CD4-positive, alpha-beta T cell treated with Interleukin-17A for 4 hours (primary cell): ENCODE data around the gene RAD51B.

Experiments
- DNase-seq: peaks from one replicate; pipeline ENCODE4 v3.0.0-alpha.2; 2020; ENCODE audit warnings: mixed read lengths

Gene RAD51B

DNA sequence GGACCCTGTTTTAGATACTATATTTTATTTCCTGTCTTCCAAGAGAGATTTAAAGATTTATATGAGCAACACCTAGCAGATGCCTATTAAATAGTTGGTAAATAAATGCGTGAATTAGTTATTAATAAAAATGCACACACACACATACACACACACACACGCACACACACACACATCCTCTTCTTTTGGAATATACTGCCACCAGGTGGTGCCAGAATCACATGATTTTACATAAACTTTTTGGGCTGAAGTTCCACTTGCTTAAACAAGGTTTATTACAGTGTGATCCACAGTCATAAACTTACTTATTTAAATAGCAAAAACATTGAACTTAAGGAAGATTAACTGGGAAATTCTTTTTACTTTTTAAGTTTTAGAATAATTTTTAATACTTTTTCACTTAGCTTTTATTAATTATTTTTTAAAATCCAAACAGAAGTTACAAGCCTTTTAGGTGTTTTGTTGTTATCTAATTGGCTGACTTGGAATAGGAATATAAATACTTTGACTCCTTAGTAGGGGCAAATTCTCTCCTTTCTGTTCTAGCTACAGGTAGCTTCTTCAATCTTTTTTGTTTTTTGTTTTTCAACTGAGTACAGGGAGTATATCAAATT is 17.5 kb downstream of the RAD51B start:
- DNase-seq, result peak; percentile 66

GRCh38 chr14:67846029-67846610 is 26.5 kb downstream of the RAD51B start:
- DNase-seq, result no peak

GRCh38 chr14:67850066-67850830 is 30.7 kb downstream of the RAD51B start:
- no peak for DNase-seq

DNA sequence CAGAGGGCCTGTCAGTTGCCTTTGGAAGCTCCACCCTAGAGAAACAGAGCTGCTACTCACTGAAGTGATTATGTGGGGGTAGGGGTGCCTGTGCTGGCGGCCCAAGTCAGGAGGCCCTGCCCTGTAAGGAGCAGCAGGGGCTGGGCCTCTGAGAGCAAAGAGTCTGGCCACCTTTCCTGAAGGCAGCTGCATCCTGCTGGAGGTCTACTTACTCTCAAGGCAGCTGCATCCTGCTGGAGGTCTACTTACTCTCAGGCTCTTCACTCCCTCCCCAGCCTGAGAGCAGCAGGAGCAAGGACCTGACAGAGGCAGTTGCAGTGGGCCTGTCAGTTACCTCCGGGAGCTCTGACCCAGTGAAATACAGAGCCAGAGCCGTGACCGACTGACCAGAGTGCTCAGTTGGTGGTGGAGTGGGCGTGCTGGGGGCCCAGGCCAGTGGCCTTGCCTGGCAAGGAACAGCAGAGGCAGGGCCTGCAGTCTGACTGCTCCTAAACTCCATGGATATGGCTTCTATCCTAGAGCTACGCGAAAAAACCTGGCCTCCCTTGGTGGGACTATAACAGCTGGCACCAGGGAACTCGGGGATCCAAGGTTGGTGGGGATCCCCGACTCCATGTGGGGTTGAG is 32.3 kb downstream of the RAD51B start:
- DNase-seq, result no peak

DNA sequence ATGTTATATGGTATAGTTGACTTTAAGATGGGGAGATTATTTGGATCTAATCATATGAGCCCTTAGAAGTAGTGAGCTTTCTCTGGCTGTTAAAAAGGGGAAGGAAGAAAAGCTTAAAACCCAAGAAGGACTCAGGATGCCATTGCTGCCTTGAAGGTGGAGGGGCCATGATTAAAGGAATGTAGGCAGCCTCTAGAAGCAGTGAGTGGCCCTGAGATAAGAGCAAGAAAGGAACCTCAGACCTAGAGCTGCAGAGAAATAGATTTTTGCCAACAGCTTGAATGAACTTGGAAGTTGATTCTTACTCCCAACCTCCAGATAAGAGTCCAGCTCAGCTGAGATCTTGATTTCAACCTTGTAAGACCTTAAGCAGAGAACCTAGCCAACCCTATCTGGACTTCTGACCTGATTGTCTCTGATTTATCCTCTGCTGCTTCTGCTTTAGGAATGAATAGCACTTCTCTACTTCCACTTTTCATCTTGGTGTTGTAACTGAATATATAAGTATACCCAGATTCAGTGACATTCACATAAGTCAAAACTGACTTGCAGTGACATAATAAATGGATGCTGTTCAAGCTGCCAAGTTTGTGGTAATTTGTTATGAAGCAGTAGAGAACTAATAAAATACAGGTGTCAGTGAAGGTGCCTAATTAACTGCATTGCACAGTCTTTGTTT is 33.5 kb downstream of the RAD51B start:
- no peak for DNase-seq

DNA sequence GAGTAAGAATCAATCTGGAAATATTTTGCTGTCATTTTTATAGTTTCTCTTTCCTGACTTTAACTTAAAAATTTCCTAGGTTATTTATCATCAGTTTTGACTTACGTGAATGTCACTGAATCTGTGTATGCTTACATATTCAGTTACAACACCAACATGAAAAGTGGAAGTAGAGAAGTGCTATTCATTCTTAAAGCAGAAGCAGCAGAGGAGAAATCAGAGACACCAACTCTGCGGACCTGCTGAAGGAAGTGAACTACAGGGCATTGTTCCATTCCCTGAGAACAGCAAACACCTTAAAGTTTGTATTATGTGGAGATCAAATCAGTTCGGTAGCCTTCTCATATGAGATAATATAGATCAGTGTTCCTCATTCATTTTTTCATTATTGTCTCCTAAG is 34.1 kb downstream of the RAD51B start:
- no peak for DNase-seq

DNA sequence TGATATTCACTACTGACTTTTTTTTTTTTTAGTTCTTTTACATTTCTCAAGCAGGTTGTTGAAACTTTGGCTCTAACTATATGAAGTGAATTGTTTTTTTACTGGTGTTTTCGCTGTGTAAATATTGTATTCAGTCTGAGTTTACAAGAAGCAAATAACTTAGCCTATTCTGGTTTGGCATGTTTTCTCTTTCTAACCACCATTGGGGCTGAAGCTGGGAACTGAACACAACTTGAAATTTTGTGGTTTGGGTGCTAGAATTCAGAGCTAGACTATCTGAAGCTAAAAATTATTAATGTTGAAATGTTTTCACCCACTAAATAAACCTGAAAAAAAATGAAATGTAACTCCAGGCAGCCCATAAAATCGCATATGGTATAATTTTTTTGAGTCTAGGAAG is 37.2 kb downstream of the RAD51B start:
- DNase-seq, result no peak

GRCh38 chr14:67857778-67858350 is 38.3 kb downstream of the RAD51B start:
- DNase-seq, result no peak

DNA sequence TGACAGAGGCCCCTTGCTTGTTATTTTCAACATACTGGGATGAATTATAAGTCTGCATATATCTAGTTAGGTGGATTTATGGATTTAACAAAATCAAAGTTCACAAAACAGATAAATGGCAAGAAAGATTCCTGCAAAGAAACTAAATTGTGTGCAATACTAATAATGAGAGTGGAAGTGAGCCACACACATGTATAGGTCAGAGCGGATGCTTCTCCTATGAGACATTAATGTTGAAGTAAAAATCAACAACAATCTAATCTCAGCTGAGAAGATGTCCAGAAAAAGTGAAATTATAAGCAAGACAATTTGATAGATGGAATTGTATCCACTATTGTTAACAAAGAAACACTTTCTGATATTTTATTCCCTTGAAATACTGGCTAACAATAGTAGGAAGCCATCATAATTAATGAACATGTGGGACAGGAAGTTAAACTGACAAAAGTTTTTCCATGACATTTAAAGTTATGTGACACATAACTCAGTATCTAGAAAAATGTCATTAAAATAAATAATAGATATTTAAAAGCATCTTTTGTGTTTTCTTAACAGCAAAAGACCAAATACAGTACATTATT is 39.7 kb downstream of the RAD51B start:
- no peak for DNase-seq

- no peak for DNase-seq
These were observed 43.6 kb downstream of the RAD51B start for GRCh38 chr14:67863223-67863622.

DNA sequence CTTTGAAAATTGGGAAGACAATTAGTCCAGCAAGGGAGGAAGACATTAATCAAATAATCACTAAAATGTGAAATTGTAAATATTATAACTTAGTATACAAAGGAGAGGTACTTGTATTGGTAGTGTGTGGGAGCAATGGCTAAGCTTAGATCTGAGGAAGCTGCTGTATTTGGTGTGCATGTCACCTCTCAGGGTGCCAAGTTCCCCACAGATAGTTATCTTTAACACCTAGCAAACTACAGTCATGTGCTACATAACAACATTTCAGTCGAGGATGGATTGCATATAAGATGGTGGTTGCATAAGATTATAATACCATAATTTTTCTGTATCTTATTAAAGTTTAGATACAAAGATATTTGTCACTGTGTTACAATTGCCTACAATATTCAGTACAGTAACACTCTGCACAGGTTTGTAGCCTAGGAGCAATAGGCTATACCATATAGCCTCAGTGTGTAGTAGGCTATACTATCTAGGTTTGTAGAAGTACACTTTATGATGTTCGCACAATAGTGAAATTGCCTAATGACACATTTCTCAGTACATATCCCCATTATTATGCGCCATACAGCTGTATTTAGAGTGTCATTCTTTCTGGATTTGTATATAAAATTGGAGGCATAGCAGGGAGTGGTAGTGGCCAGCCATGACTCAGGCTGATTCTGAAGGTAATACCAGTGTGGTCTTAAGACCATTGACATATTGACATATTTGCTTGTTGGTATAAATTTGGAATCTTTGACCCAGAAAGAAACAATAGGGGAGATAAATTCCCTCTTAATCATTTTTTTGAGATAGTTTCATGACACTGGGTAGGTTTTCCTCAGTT is 55.8 kb downstream of the RAD51B start:
- DNase-seq, result no peak

DNA sequence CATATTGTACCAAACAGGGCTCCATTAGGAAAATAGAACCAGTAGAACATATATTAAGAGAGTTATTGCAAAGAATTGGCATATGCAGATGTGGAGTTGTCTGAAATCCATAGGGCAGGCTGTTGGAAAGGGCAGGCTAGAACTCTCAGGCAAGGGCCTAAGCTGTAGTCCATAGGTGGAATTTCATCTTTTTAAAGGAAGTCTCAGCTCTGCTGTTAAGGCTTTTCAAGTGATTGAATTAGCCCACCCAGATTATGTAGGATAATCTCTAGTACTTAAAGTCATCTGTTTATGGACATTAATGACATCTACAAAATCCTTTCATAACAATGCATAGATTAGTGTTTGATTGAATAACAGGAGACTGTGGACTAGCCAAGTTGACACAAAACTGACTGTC is 59.4 kb downstream of the RAD51B start:
- DNase-seq, result no peak

DNA sequence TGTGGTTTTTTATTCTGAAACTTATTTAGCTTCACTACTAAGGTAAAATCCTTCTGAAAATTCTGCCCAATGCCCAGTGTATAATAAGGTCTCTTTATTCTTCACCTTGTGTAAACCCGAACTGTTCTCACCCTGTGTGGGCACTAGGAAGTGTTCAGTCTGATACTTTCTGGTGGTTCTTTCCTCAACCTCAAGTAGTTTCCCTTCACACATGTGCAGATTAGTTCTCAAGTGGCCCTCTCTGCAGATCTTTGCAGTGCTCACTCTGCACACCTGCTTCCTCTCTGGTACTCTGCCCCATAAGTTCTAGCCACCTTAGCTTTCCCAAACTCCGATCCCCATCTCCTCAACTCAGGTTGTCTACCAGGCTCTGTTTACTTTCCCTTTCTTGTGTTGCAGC is 61.6 kb downstream of the RAD51B start:
- DNase-seq, result no peak

DNA sequence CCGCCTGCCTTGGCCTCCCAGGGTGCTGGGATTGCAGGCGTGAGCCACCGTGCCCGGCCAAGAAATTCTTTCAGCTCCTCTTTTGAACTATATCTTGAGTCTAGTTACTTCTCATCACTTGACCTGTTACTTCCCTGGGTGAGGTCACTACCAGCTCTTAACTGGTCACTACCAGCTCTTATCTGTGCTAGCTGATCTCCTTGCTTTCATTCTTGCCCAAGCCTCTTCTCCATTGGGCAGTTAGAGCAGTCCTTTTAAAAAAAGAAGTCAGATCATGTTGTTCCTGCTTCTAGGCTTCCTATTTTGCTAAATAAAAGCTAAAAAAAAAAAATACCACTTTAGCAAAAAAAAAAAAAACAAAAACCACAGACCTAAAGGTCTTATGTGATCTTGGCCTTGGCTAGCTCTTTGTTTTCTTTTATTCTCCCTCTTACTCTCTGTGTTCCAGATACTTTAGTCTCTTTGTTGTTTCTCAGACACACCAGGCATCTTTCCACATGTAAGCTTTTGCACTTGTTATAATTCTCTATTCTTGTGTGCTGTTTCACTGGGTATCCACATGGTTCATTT is 63.5 kb downstream of the RAD51B start:
- DNase-seq, result no peak

GRCh38 chr14:67883717-67884116 is 64.1 kb downstream of the RAD51B start:
- DNase-seq, result no peak

DNA sequence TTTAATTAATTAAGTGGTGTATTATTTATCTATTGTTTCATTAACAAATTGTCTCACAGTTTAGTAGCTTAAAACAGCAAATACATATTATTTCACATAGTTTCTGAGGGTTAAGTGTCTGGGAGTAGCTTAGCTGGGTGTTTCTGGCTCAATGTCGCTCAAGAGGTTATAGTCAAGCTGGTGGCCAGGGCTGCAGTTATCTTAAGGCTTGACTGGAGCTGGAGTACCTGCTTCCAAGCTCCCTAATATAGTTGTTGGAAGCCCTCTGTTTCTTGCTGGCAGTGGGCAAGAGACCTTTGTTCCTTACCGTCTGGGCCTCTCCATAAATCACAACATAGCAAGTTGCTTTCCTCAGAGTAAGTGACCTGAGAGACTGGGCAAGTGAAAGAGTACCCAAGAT is 66.6 kb downstream of the RAD51B start:
- DNase-seq, result no peak

- DNase-seq, result no peak
These were observed 67.9 kb downstream of the RAD51B start for GRCh38 chr14:67887478-67887877.

GRCh38 chr14:67889455-67889854 is 69.9 kb downstream of the RAD51B start:
- no peak for DNase-seq

DNA sequence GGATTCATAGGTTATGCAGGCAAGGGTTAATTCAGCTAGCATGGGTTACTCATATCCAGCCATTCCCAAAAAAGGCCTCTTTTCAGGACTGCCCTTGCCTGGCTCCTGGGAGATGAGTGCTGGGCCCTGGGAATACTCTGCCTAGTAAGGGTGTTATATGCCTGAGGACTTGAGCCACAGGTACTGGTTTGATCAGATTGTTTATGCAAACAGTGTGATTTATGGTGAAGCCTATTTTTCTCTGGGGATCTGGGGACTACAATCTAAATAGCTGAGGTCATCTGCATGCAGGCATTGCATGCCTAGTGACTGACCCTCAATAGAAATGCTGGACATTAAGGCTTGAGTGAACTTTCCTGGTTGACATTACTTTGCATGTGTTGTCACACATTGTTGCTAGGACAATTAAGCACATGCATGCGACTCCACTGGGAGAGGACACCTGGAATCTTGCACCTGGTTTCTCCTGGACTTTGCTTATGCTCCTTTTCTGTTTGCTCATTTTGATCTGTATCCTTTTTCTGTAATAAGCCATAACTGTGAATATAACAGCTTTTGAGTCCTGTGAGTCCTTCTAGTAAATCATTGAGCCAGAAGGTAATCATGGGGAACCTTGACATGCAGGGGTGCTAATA is 73.0 kb downstream of the RAD51B start:
- no peak for DNase-seq

- DNase-seq, result no peak
These were observed 80.7 kb downstream of the RAD51B start for GRCh38 chr14:67900231-67900630.
